ENCODE measurements around the gene ROGDI. TPM values are rescaled to one million over a fixed set of nuclear protein-coding genes. Genes with fewer than 3 reads are reported as not detected.

ROGDI gene
- total RNA-seq, 4 donors from 2014 or later, result 5.5 to 9.3 (median 8.0) TPM

DNA sequence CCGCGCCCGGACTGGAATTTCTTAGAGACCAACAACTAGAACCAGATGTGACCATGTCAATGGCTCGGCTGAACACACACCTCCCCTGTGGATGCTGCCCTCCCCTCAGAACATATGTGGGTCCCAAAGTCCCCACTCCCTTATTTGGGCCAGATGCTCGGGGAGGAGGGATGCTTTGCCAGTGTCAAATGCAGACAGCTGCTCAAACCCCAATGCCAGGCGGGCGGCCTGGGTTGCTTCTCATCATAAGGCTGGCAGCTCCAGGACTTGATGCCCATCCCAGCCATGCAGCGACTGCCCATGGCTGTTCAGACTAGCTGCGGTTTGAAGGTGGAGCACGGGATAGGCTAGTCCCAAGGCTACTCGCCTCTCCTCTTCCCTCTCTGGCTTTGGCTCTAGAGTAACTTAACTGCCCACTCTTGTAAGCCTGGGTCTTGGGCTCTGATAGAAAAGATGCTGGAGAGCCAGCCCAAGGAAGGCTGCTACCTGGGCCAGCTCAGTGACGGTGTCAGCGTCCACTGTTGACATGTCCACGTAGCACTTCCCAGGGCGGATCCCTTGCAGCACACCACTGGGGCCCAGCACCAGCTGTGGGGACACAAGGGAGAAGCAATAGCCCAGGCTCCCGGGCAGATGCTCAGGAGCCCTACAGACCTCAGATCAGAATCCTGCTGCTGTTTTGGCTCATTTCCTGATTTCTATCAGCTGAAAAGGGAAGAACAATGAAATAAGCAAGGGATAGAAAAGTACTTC lies 11.0 kb upstream of the ROGDI start:
- DNase-seq (ENCODE audit: low spot score) (no peak), ATAC-seq (ENCODE audit: low FRiP score) (no peak)
- TF ChIP-seq, protein P1, sequence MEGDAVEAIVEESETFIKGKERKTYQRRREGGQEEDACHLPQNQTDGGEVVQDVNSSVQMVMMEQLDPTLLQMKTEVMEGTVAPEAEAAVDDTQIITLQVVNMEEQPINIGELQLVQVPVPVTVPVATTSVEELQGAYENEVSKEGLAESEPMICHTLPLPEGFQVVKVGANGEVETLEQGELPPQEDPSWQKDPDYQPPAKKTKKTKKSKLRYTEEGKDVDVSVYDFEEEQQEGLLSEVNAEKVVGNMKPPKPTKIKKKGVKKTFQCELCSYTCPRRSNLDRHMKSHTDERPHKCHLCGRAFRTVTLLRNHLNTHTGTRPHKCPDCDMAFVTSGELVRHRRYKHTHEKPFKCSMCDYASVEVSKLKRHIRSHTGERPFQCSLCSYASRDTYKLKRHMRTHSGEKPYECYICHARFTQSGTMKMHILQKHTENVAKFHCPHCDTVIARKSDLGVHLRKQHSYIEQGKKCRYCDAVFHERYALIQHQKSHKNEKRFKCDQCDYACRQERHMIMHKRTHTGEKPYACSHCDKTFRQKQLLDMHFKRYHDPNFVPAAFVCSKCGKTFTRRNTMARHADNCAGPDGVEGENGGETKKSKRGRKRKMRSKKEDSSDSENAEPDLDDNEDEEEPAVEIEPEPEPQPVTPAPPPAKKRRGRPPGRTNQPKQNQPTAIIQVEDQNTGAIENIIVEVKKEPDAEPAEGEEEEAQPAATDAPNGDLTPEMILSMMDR (IDR thresholded peaks at IDR 0.05), result no peak

DNA sequence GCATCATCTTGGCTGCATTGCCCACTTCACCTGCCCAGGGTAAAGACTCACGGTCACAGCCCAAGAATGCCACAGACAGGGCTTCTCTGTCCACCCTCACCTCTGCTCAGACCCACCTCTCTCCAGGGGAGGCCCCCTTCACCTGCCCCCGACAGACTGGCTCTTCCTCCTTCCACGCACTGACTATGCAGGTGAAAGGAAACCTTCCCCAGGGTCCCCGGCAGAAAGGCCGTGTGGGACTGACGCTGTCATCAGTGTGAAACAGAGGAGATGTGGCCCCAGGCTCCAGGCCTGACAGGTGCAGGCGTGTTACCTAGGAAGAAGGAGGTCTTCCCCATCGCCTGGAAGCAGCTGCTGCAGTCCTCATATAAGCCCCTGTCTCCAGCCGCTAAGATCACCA lies 9.3 kb upstream of the ROGDI start:
- TF ChIP-seq, protein P1 (IDR thresholded peaks at IDR 0.05), result no peak
- DNase-seq (ENCODE audit: low spot score) (no peak), ATAC-seq (ENCODE audit: low FRiP score) (no peak)

DNA sequence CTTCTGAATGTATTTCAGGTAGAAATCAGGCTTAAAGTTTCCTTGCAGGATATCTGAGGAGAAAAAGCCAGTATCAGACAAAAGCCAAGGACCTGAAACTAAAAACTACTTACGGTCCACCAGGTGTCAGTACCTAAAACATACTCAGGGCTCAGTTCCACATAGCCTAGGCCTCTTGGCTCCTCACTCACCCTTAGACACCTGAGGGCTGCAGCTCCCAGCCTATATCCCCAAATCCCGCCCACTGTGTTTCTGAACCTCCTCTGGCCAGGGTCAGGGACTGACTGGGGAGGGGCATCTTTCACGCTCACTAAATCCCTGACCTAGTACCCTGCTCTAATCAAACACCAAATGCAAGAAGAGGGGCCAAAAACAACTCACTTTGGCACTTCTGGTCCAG lies 8.8 kb upstream of the ROGDI start:
- TF ChIP-seq, protein P1 (IDR thresholded peaks at IDR 0.05), result no peak
- ATAC-seq (ENCODE audit: low FRiP score) (no peak), DNase-seq (ENCODE audit: low spot score) (no peak)

DNA sequence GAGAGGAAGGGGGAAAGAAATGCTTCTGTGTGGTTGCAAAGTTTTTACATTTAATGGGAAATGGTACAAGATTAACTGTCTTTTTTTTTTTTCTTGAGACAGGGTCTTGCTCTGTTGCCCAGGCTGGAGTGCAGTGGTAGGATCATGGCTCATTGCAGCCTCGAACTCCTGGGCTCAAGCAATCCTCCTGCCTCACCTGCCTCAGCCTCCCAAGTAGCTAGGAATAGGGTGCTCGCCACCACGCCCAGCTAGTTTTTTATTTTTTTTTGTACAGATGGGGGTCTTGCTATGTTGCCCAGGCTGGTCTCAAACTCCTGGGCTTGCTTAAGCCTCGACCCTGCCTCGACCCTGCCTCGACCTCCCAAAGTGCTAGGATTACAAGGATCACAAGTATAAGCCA lies 3.8 kb upstream of the ROGDI start:
- DNase-seq (ENCODE audit: low spot score) (no peak), ATAC-seq (ENCODE audit: low FRiP score) (no peak)
- TF ChIP-seq, protein P1 (IDR thresholded peaks at IDR 0.05), result no peak

DNA sequence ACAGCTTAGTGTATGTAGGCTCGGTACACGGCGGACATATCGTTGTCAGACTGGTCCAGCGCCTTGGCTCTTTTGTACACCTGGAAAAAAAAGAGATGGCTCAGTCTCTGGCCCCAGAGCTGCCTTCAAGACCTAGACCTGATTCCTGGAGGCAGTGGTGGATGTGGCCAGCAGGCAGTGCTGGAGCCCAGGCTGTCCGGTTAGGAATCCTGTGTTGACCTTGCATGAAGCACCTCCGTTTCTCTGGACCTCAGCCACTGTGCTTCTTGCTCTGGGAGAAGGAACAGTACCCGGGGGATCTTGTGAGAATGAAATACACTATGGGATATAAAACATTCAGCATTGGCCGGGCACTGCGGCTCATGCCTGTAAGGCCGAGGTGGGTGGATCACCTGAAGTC lies 2.8 kb upstream of the ROGDI start:
- no peak for ATAC-seq (ENCODE audit: low FRiP score)
- TF ChIP-seq, protein P1 (IDR thresholded peaks at IDR 0.05), result no peak
- DNase-seq (ENCODE audit: low spot score), result no peak

DNA sequence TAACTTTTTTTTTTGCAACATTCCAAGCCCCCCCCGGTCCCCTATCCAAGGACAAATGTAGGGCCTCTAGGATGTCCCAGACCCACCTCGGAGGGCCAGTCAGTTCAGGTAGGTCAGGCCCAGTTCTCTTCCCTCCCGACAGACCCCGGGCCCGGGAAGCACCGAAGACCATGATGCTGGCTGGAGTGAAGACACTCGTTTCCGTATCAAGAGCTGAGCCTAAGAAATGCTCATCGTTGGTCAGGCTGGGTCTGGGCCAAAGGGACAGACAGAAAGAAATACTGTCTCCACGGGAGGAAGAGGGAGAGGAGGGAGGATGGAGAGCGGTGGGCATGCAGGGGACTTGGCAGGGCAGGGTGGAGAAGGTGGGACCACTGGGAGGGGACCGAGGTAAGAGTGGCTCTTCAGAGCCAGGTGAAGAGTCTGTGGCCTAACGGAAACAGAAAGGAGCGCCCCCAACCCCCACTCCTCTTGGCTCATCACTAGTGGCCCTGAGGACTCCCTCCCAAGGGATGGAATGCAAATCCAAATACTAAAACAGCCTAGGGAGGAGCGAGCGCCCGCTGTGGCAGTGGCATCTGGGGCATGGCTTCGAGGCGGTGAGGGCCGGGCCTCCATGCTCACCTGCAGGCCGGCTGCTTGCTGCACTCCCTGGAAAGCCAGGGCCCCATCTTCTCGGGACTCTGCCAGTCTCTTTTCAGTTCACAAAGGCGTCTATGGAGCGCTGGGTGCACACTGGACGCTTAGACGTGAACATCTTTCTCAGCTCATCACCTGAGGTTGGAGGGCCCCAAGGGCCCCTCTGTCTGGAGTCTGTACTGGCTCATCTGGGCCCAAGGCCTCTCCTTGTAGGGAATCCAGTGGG lies 1.7 kb upstream of the ROGDI start:
- DNase-seq (ENCODE audit: low spot score), result no peak
- TF ChIP-seq, protein P1 (IDR thresholded peaks at IDR 0.05), result no peak
- no peak for ATAC-seq (ENCODE audit: low FRiP score)
